ENCODE data around the gene CLDN15. TPM values are rescaled to one million over a fixed set of nuclear protein-coding genes. Genes with fewer than 3 reads are reported as not detected.

Gene CLDN15
- total RNA-seq, 1 experiment from 2014 or later, result 6.5 TPM

GRCh38 chr7:101240226-101241014 lies 2.8 kb upstream of the CLDN15 start:
- CTCF ChIA-PET, result interaction anchor here (1.5 kb wide), 1 partner anchor 23 kb away, joined by 5 read pairs; the partner anchor contains the start of genes PLOD3 and ZNHIT1
- ATAC-seq (no peak), DNase-seq (ENCODE audit: low spot score) (no peak)
- Mint-ChIP-seq H3K4me1 (peaks cover 25% of the 10 kb centered on the region), H3K27me3 (ENCODE audit: low read depth) (no peaks in the 10 kb centered on the region), H3K9me3 (no peaks in the 10 kb centered on the region), H3K4me3 (no peak overlapping the region), H3K27ac (peak overlapping the region; percentile 84), H3K36me3 (peaks cover 4% of the 10 kb centered on the region; the same call in 1 of the 2 replicates)
- TF ChIP-seq ERG (CRISPR knock-in tag; IDR thresholded peaks at IDR 0.05) (no peak), ELF4 (CRISPR knock-in tag; IDR thresholded peaks at IDR 0.05; ENCODE audit: low read depth) (no peak), E2F5 (CRISPR knock-in tag; IDR thresholded peaks at IDR 0.05) (no peak), ZNF121 (CRISPR knock-in tag; IDR thresholded peaks at IDR 0.05) (peak; percentile 36; the same call in 1 of the 2 replicates), JUN (CRISPR knock-in tag; IDR thresholded peaks at IDR 0.05) (no peak)
- TF ChIP-seq, protein P1, sequence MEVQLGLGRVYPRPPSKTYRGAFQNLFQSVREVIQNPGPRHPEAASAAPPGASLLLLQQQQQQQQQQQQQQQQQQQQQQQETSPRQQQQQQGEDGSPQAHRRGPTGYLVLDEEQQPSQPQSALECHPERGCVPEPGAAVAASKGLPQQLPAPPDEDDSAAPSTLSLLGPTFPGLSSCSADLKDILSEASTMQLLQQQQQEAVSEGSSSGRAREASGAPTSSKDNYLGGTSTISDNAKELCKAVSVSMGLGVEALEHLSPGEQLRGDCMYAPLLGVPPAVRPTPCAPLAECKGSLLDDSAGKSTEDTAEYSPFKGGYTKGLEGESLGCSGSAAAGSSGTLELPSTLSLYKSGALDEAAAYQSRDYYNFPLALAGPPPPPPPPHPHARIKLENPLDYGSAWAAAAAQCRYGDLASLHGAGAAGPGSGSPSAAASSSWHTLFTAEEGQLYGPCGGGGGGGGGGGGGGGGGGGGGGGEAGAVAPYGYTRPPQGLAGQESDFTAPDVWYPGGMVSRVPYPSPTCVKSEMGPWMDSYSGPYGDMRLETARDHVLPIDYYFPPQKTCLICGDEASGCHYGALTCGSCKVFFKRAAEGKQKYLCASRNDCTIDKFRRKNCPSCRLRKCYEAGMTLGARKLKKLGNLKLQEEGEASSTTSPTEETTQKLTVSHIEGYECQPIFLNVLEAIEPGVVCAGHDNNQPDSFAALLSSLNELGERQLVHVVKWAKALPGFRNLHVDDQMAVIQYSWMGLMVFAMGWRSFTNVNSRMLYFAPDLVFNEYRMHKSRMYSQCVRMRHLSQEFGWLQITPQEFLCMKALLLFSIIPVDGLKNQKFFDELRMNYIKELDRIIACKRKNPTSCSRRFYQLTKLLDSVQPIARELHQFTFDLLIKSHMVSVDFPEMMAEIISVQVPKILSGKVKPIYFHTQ (CRISPR knock-in tag; IDR thresholded peaks at IDR 0.05), result no peak
- TF ChIP-seq, protein P2, sequence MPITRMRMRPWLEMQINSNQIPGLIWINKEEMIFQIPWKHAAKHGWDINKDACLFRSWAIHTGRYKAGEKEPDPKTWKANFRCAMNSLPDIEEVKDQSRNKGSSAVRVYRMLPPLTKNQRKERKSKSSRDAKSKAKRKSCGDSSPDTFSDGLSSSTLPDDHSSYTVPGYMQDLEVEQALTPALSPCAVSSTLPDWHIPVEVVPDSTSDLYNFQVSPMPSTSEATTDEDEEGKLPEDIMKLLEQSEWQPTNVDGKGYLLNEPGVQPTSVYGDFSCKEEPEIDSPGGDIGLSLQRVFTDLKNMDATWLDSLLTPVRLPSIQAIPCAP (CRISPR knock-in tag; IDR thresholded peaks at IDR 0.05), result no peak
- POLR2A ChIA-PET, result no interaction called here

DNA sequence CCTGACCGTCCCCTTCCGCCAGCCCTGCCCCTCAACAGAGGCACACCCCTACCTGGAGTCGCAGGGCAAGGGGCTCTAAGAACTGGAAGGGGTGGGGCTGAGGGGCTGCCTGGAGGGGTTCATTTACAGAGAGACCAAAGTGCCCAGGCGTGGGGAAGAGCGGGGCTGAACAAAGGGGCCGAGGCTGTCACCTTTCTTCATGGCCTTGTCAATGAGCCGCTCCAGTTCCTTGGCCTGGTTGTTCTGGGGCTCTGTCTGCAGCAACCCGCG lies 2.3 kb upstream of the CLDN15 start:
- POLR2A ChIA-PET, result no interaction called here
- TF ChIP-seq FOXP1 (CRISPR knock-in tag; IDR thresholded peaks at IDR 0.05; ENCODE audit: borderline replicate concordance) (no peak), GTF2I (CRISPR knock-in tag; conservative IDR thresholded peaks at IDR 0.05) (no peak), JUN (CRISPR knock-in tag; IDR thresholded peaks at IDR 0.05) (no peak), CREB1 (CRISPR knock-in tag; IDR thresholded peaks at IDR 0.05) (no peak), MYBL2 (CRISPR knock-in tag; IDR thresholded peaks at IDR 0.05) (no peak), MLX (CRISPR knock-in tag; IDR thresholded peaks at IDR 0.05) (no peak), ERG (CRISPR knock-in tag; IDR thresholded peaks at IDR 0.05) (no peak), ZNF671 (CRISPR knock-in tag; IDR thresholded peaks at IDR 0.05) (no peak), SMAD4 (CRISPR knock-in tag; IDR thresholded peaks at IDR 0.05) (no peak), GABPB1 (CRISPR knock-in tag; IDR thresholded peaks at IDR 0.05) (no peak), HMGA2 (CRISPR knock-in tag; IDR thresholded peaks at IDR 0.05) (no peak), STAT6 (CRISPR knock-in tag; conservative IDR thresholded peaks at IDR 0.05; ENCODE audit: low read depth) (no peak), NR1H2 (CRISPR knock-in tag; IDR thresholded peaks at IDR 0.05) (no peak)
- TF ChIP-seq, protein P3, sequence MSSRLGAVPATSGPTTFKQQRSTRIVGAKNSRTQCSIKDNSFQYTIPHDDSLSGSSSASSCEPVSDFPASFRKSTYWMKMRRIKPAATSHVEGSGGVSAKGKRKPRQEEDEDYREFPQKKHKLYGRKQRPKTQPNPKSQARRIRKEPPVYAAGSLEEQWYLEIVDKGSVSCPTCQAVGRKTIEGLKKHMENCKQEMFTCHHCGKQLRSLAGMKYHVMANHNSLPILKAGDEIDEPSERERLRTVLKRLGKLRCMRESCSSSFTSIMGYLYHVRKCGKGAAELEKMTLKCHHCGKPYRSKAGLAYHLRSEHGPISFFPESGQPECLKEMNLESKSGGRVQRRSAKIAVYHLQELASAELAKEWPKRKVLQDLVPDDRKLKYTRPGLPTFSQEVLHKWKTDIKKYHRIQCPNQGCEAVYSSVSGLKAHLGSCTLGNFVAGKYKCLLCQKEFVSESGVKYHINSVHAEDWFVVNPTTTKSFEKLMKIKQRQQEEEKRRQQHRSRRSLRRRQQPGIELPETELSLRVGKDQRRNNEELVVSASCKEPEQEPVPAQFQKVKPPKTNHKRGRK (CRISPR knock-in tag; IDR thresholded peaks at IDR 0.05; ENCODE audit: borderline replicate concordance), result no peak
- TF ChIP-seq, protein P4, sequence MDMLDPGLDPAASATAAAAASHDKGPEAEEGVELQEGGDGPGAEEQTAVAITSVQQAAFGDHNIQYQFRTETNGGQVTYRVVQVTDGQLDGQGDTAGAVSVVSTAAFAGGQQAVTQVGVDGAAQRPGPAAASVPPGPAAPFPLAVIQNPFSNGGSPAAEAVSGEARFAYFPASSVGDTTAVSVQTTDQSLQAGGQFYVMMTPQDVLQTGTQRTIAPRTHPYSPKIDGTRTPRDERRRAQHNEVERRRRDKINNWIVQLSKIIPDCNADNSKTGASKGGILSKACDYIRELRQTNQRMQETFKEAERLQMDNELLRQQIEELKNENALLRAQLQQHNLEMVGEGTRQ (CRISPR knock-in tag; IDR thresholded peaks at IDR 0.05), result no peak
- no peaks in the 10 kb centered on the region for H3K27me3 Mint-ChIP-seq (ENCODE audit: low read depth)
- DNase-seq (ENCODE audit: low spot score), result no peak
- no peak overlapping the region for H3K4me3 Mint-ChIP-seq
- H3K36me3 Mint-ChIP-seq, result peaks cover 4% of the 10 kb centered on the region; the same call in 1 of the 2 replicates
- ATAC-seq, result no peak
- 0 out of 2 replicates have a peak overlapping the region, but pooled peaks have one; percentile 41 for H3K27ac Mint-ChIP-seq
- no peaks in the 10 kb centered on the region for H3K9me3 Mint-ChIP-seq
- CTCF ChIA-PET, result interaction anchor here (3.2 to 8.0 kb wide), 2 partner anchors 22 to 42 kb away, joined by 13 to 80 read pairs; partner anchors contain the start of genes PLOD3 and ZNHIT1
- peaks cover 22% of the 10 kb centered on the region for H3K4me1 Mint-ChIP-seq

Measured in WTC11 (cell line).